ENCODE measurements around the gene PLCB3.

The PLCB3 gene

GRCh38 chr11:64262271-64263002, 11.1 kb downstream of the PLCB3 start:
- Mint-ChIP-seq H3K36me3 (ENCODE audit: insufficient read depth) (peaks cover 14% of the 10 kb centered on the region), H3K27ac (ENCODE audit: low read depth) (no peak overlapping the region), H3K27me3 (no peaks in the 10 kb centered on the region), H3K4me3 (no peak overlapping the region), H3K9me3 (no peaks in the 10 kb centered on the region), H3K4me1 (peaks cover 11% of the 10 kb centered on the region)
- DNase-seq (ENCODE audit: low spot score in 2 of 2) (no peak), ATAC-seq (replicated peaks; ENCODE audit: extremely low read depth, poor library complexity, severe bottlenecking) (no peak)

GRCh38 chr11:64263021-64263946, 12.0 kb downstream of the PLCB3 start:
- H3K27me3 Mint-ChIP-seq: no peaks in the 10 kb centered on the region
- H3K4me1 Mint-ChIP-seq: peaks cover 17% of the 10 kb centered on the region
- no peak overlapping the region for H3K27ac Mint-ChIP-seq (ENCODE audit: low read depth)
- no peak for ATAC-seq (replicated peaks; ENCODE audit: extremely low read depth, poor library complexity, severe bottlenecking)
- no peaks in the 10 kb centered on the region for H3K9me3 Mint-ChIP-seq
- H3K36me3 Mint-ChIP-seq (ENCODE audit: insufficient read depth): peaks cover 8% of the 10 kb centered on the region
- no peak for DNase-seq (ENCODE audit: low spot score in 2 of 2)
- no peak overlapping the region for H3K4me3 Mint-ChIP-seq

- ATAC-seq (replicated peaks; ENCODE audit: extremely low read depth, poor library complexity, severe bottlenecking): no peak
- DNase-seq (ENCODE audit: low spot score in 2 of 2): no peak
- Mint-ChIP-seq H3K9me3 (no peaks in the 10 kb centered on the region), H3K4me3 (no peak overlapping the region), H3K27ac (ENCODE audit: low read depth) (no peak overlapping the region), H3K36me3 (ENCODE audit: insufficient read depth) (peaks cover 6% of the 10 kb centered on the region), H3K27me3 (no peaks in the 10 kb centered on the region), H3K4me1 (peaks cover 23% of the 10 kb centered on the region)
Measured at GRCh38 chr11:64263947-64264317, 12.6 kb downstream of the PLCB3 start.

- Mint-ChIP-seq H3K27me3 (no peaks in the 10 kb centered on the region), H3K36me3 (ENCODE audit: insufficient read depth) (peaks cover 6% of the 10 kb centered on the region), H3K27ac (ENCODE audit: low read depth) (no peak overlapping the region), H3K4me1 (peaks cover 26% of the 10 kb centered on the region), H3K9me3 (no peaks in the 10 kb centered on the region), H3K4me3 (no peak overlapping the region)
- no peak for ATAC-seq (replicated peaks; ENCODE audit: extremely low read depth, poor library complexity, severe bottlenecking)
- no peak for DNase-seq (ENCODE audit: low spot score in 2 of 2)
Measured at GRCh38 chr11:64264371-64264852, 13.1 kb downstream of the PLCB3 start.

GRCh38 chr11:64265176-64266160, 14.1 kb downstream of the PLCB3 start:
- H3K27me3 Mint-ChIP-seq: no peaks in the 10 kb centered on the region
- ATAC-seq (replicated peaks; ENCODE audit: extremely low read depth, poor library complexity, severe bottlenecking): no peak
- no peak for DNase-seq (ENCODE audit: low spot score in 2 of 2)
- H3K4me3 Mint-ChIP-seq: no peak overlapping the region
- H3K27ac Mint-ChIP-seq (ENCODE audit: low read depth): no peak overlapping the region
- H3K36me3 Mint-ChIP-seq (ENCODE audit: insufficient read depth): peaks cover 13% of the 10 kb centered on the region
- peaks cover 22% of the 10 kb centered on the region for H3K4me1 Mint-ChIP-seq
- no peaks in the 10 kb centered on the region for H3K9me3 Mint-ChIP-seq

GRCh38 chr11:64266339-64266738, 15.0 kb downstream of the PLCB3 start:
- ATAC-seq (replicated peaks; ENCODE audit: extremely low read depth, poor library complexity, severe bottlenecking): no peak
- Mint-ChIP-seq H3K36me3 (ENCODE audit: insufficient read depth) (peaks cover 21% of the 10 kb centered on the region), H3K4me3 (no peak overlapping the region), H3K4me1 (peaks cover 24% of the 10 kb centered on the region), H3K9me3 (no peaks in the 10 kb centered on the region), H3K27ac (ENCODE audit: low read depth) (no peak overlapping the region), H3K27me3 (no peaks in the 10 kb centered on the region)
- no peak for DNase-seq (ENCODE audit: low spot score in 2 of 2)

- ATAC-seq (replicated peaks; ENCODE audit: extremely low read depth, poor library complexity, severe bottlenecking): no peak
- H3K4me3 Mint-ChIP-seq: peak overlapping the region; percentile 13
- no peaks in the 10 kb centered on the region for H3K27me3 Mint-ChIP-seq
- H3K27ac Mint-ChIP-seq (ENCODE audit: low read depth): no peak overlapping the region
- peaks cover 32% of the 10 kb centered on the region for H3K4me1 Mint-ChIP-seq
- H3K36me3 Mint-ChIP-seq (ENCODE audit: insufficient read depth): peaks cover 27% of the 10 kb centered on the region
- DNase-seq (ENCODE audit: low spot score in 2 of 2): no peak
- no peaks in the 10 kb centered on the region for H3K9me3 Mint-ChIP-seq
Measured at GRCh38 chr11:64267207-64267945, 16.0 kb downstream of the PLCB3 start.

GRCh38 chr11:64268025-64268892, 16.9 kb downstream of the PLCB3 start:
- Mint-ChIP-seq H3K27me3 (no peaks in the 10 kb centered on the region), H3K4me3 (peak overlapping the region; percentile 98), H3K4me1 (peaks cover 32% of the 10 kb centered on the region), H3K36me3 (ENCODE audit: insufficient read depth) (peaks cover 29% of the 10 kb centered on the region), H3K27ac (ENCODE audit: low read depth) (peak overlapping the region; percentile 98), H3K9me3 (no peaks in the 10 kb centered on the region)
- ATAC-seq (replicated peaks; ENCODE audit: extremely low read depth, poor library complexity, severe bottlenecking) (no peak), DNase-seq (ENCODE audit: low spot score in 2 of 2) (no peak)

GRCh38 chr11:64268893-64269539, 17.7 kb downstream of the PLCB3 start:
- DNase-seq (ENCODE audit: low spot score in 2 of 2): no peak
- peaks cover 29% of the 10 kb centered on the region for H3K36me3 Mint-ChIP-seq (ENCODE audit: insufficient read depth)
- peaks cover 32% of the 10 kb centered on the region for H3K4me1 Mint-ChIP-seq
- peak overlapping the region; percentile 98 for H3K4me3 Mint-ChIP-seq
- peak; percentile 1 for ATAC-seq (replicated peaks; ENCODE audit: extremely low read depth, poor library complexity, severe bottlenecking)
- H3K27me3 Mint-ChIP-seq: no peaks in the 10 kb centered on the region
- no peaks in the 10 kb centered on the region for H3K9me3 Mint-ChIP-seq
- H3K27ac Mint-ChIP-seq (ENCODE audit: low read depth): peak overlapping the region; percentile 98

GRCh38 chr11:64269540-64270220, 18.4 kb downstream of the PLCB3 start:
- Mint-ChIP-seq H3K4me3 (peak overlapping the region; percentile 98), H3K27me3 (no peaks in the 10 kb centered on the region), H3K27ac (ENCODE audit: low read depth) (peak overlapping the region; percentile 98), H3K36me3 (ENCODE audit: insufficient read depth) (peaks cover 31% of the 10 kb centered on the region), H3K4me1 (peaks cover 32% of the 10 kb centered on the region), H3K9me3 (no peaks in the 10 kb centered on the region)
- peak; percentile 94 to 96 for DNase-seq (ENCODE audit: low spot score in 2 of 2)
- ATAC-seq (replicated peaks; ENCODE audit: extremely low read depth, poor library complexity, severe bottlenecking): peak; percentile 74

Data from central memory CD8-positive, alpha-beta T cell (primary cell).